ENCODE results near the gene ST8SIA1.

ST8SIA1 gene

GRCh38 chr12:22329621-22330020, 4.9 kb downstream of the ST8SIA1 start:
- no peak for DNase-seq (ENCODE audit: low read depth, low spot score)

GRCh38 chr12:22325218-22325617, 9.3 kb downstream of the ST8SIA1 start:
- DNase-seq (ENCODE audit: low read depth, low spot score): no peak

DNA sequence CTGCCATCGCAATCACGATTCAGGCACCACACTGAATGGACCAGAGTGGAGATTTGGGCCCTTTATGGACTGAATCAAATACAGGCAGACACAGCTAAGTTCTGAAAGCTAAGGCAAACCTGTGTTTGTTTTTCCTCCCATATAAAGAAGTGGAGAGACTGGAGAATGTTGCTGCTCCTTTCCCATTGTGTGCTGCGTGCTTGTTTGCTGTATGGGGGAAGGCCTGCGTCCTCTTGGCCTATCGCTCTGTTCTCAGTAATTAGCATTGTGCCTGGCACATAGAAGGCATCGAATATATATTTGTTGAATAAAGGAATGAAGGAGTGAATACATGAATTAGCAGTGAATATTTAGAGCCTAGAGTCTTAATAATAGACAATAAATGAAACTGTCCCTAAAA, 12.4 kb downstream of the ST8SIA1 start:
- no peak for DNase-seq (ENCODE audit: low read depth, low spot score)

DNA sequence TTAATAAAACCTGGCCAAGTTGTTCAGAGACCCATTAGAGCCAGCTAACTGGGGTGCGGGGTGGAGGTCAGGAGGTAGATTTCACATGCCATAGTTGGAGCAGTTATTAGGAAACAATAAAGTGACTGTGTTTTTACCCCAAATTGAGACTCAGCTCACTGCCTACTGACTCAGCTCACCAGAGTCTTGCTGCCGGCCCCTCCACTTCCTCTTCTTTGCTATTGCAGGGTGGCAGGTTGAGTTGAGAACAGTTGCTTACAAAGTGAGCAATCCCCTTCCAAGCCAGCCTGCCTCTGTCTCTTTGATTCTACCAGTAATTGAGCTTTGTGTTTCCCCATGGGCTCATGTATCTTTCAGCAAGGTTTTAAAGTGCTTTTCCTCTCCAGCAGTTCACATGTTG, 12.9 kb downstream of the ST8SIA1 start:
- no peak for DNase-seq (ENCODE audit: low read depth, low spot score)

DNA sequence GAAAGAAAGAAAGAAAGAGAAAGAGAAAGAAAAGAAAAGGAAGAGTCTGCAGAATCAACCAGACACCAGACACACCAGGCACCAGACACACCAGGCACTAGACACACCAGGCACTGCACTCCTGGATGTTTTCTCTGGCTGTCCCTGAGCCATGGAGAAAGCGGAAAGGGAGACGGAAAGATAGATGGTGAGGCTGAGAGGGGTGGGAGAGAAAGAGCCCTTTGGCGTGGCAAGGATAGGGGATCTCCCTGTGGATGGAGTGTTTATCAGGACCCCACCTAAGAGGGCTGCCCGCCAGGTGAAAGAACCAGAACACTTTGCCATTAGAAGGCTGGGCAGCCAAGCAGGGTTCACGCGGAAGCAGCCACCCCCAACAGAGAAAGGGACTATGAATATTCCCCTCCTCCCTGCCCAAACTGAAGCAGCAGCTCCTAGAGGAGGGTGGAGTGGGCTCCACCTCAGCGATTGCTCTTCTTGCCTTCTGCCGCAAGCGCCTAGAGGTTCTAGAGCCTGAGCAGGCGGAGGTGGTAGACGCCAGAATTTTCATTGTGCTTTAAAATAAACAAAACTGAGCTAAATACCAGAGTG, 13.4 kb downstream of the ST8SIA1 start:
- DNase-seq (ENCODE audit: low read depth, low spot score): peak; percentile 27

DNA sequence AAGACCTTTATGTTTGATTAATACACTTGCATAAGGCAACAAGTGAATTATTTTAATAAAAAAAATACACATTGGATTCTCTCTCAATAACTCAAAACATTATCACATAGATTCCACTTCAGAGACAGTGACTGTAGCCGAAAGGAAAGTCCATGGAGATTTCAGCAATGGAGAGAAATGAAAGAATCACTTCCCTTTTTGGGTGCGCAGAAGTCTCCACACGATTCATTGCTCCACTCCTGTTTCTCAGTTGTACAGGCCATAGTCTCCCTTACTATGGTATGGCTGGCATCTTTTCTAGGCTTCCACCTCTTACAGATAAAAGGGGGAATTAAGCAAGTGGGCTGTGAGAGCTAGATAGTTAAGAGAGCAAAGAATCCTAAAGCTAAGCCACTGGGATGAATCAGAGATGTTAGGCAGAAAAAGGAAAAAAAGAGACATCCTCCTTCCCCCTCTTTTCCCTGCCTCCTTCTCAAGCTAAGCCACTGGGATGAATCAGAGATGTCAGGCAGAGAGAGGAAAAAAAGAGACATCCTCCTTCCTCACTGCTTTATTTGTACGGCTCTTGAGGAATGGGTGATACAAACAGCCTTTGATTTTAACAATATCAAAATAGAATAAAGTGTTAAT, 16.3 kb downstream of the ST8SIA1 start:
- peak; percentile 30 for DNase-seq (ENCODE audit: low read depth, low spot score)

- DNase-seq (ENCODE audit: low read depth, low spot score): no peak
These were observed 20.6 kb downstream of the ST8SIA1 start for GRCh38 chr12:22313963-22314330.

DNA sequence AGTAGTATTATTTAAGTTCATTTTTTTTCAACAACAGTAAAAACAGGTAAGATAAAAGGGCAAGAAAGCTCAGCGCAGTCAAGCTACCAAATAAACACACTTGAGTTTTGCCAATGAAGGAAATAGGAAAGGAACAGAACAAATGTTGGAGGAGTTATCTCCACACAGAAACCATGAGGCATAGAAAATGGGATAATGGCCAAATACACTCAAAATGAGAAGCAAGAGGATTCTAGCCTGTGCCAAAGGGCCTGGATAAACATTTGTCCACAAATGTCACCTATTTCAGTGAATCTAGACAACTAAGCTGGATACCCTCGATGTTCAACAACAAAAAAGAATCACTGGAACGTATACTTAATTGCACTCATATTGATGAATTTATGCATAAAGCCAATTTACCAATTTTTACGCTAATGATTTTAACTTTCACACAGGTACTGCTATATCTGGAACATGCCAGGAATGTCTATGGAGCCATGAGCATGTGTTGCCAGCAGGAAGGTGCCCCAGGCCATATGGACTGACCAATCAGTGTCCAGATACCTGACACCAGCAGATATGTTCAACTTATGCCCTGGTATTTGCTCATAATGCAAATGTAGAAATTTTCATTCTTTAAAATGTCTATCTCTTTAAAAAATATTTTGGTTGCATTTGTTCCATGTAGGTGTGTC, 21.1 kb downstream of the ST8SIA1 start:
- DNase-seq (ENCODE audit: low read depth, low spot score): no peak

GRCh38 chr12:22312336-22312735, 22.2 kb downstream of the ST8SIA1 start:
- DNase-seq (ENCODE audit: low read depth, low spot score): no peak

DNA sequence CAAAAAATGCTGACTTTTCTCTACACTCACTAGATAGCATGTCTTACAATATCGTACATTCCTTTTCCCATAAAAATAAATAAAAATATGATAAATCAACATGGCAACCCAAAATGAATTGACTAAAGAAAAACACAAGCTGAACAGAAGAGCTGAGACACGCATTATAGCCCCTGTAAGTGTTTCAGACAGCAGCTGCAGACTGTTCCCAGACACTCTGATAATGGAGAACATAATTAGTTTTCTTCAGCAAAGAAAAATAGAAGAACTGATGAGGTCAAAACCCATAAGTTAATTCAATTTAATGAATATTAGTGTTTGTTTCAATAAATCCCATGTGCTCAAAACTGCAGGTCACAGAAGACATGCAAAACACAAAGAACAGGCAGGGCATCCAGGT, 23.8 kb downstream of the ST8SIA1 start:
- DNase-seq (ENCODE audit: low read depth, low spot score): no peak

DNA sequence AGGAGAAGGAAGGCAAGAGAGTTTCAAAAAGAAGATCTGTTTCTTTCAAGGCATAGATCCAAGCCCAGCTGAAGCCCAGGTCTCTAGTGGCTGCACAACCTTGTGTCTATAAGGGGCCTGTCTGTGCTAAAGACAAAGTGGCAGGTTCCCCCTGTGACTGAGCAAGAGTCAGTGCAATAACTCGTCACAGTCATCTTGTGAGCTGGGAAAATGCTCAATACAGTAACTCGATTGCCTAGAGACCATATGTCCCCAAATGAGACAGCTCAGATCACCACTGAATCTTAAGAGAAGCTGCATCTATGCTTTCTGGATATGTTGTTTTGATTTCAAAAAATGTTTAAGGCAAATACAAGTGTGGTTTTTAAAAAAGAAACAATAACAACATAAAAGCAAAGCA, 24.2 kb downstream of the ST8SIA1 start:
- no peak for DNase-seq (ENCODE audit: low read depth, low spot score)

DNA sequence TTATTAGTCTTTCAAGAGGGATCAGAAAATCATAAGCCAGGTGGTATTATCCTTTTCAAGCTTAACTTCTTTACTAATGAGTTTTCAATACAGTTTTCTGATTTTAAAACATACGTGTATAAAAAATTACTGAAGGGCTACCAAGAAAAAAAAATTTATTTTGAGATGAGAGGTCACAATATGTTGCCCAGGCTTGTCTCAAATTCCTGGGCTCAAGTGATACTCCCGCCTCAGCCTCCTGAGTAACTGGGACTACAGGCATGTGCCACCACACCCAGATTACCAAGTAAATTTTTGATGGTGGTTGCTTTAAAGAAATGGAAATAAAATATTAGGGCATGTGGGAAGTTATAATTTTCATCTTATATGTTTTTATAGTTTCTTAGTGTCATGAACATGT, 26.7 kb downstream of the ST8SIA1 start:
- no peak for DNase-seq (ENCODE audit: low read depth, low spot score)

DNA sequence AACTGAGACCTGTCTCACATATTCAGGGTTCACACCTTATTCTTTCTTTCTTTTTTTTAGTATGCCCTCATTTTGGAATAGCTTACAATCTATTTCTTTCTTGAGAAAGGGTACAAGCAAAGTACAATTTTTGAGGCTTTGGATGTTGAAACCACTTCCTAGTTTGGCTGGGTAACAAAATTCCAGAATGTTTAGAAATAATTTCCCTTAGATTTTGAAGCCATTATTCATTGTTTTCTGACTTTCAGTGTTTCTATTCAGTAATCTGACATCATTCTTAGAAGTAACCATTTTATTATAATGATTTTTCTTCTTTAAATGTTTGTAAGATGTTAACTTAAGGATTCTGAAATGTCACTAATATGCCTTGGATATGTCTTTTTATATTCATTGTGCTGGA, 28.2 kb downstream of the ST8SIA1 start:
- no peak for DNase-seq (ENCODE audit: low read depth, low spot score)

GRCh38 chr12:22304341-22304740, 30.2 kb downstream of the ST8SIA1 start:
- no peak for DNase-seq (ENCODE audit: low read depth, low spot score)

- DNase-seq (ENCODE audit: low read depth, low spot score): no peak
These were observed 35.1 kb downstream of the ST8SIA1 start for GRCh38 chr12:22299294-22299912.

GRCh38 chr12:22289250-22289649, 45.3 kb downstream of the ST8SIA1 start:
- no peak for DNase-seq (ENCODE audit: low read depth, low spot score)

GRCh38 chr12:22287776-22288621, 46.5 kb downstream of the ST8SIA1 start:
- DNase-seq (ENCODE audit: low read depth, low spot score): peak; percentile 14

GRCh38 chr12:22287101-22287500, 47.4 kb downstream of the ST8SIA1 start:
- no peak for DNase-seq (ENCODE audit: low read depth, low spot score)

DNA sequence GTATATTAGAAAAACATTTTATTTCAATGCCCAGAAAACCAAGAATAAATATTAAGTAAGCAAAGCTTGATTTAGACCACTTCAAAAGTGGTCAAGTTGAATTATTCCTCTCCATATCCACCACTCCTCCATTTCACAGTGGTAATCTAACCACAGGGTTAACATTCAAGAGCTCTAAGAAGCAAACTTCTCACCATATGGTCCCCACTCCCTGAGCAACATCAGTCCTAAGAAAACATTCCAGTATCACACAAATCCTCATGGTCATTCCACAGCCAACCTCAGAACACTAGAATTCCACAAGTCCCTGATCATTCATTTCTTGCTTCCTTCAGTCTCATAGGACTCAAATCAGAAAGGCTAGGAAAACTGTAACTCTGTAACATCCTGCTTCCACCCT, 47.9 kb downstream of the ST8SIA1 start:
- DNase-seq (ENCODE audit: low read depth, low spot score): no peak

GRCh38 chr12:22285846-22286245, 48.7 kb downstream of the ST8SIA1 start:
- no peak for DNase-seq (ENCODE audit: low read depth, low spot score)

DNA sequence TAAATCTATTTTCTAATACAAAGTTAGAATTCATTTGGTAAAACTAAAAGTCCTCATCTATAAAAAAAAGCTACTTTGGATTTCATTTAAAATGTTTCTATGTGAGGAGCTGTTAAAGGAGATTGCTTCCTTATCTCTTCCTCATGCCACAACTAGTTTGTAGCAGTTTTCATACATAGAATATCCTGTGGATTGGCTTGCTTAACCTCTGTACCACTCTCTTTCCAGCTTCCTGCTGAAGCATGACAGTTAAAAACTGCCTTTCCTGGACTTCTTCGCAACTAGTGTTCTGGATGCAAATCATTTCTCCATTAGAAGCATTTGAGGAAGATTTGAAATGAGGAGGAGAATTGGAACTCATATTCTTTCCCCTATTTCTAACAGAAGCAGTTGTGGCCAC, 49.6 kb downstream of the ST8SIA1 start:
- no peak for DNase-seq (ENCODE audit: low read depth, low spot score)

DNA sequence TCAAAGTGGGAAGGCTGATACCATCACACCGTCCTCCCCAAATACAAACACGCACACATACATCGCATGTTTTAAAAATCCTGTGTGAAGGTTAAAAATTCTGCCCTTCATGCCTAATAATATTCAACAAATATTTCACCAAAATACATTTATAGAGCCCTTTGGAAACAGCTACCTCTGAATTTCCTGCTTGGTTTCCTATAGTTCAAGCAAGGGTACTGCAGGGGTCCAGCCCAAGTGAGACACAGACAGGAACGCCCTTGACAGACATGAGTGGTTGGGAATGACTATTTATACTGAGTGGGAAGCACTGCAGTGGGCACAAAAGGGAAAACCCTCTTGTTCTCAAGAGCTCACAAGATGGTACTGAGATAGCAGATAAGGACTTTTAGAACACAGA, 51.0 kb downstream of the ST8SIA1 start:
- DNase-seq (ENCODE audit: low read depth, low spot score): no peak
